GM03348 (cell line): ENCODE data around the gene SRCIN1.

Source experiments
- DNase-seq: peaks from one replicate; pipeline ENCODE4 v3.0.0; 2012; ENCODE audit warnings: low spot score

Gene SRCIN1

DNA sequence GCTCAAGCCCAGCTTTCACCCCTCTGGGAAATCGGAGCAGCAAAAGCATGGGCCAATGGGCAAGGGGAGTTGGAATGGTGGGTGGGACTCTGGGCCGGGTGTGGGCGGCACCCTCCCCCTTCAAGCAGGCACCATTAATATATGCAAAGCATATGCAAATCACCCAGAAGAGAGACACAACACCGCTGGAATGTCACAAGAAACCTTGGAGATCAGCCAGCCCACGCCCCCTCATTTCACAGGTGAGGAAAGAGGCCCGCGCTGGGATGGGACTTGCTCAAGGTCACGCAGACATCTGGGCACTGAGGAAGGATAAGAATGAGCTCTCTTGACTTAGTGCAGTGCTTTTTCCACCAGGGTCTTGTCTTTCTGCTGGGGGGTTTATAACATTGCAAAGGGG lies 4.8 kb downstream of the SRCIN1 start:
- DNase-seq, result no peak

DNA sequence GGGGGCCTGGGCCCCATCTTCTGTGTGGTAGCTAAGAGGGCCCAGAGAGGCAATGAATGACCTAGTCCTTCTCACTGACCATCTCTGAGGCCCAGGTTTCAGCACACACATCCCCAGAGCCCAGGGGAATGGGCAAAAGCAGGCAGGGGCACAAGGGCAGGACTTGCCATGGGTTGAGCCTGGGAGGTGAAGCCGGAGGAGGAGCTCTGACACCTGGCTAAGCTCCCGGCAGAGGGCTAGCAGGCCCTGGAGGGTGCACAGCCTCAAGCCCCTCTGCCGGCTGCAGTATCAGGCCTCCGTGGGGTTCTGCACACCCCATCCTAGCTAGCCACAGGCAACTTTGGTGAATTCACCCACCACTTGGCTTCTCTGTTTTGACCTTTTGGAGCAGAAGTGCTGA lies 5.3 kb downstream of the SRCIN1 start:
- DNase-seq, result no peak

DNA sequence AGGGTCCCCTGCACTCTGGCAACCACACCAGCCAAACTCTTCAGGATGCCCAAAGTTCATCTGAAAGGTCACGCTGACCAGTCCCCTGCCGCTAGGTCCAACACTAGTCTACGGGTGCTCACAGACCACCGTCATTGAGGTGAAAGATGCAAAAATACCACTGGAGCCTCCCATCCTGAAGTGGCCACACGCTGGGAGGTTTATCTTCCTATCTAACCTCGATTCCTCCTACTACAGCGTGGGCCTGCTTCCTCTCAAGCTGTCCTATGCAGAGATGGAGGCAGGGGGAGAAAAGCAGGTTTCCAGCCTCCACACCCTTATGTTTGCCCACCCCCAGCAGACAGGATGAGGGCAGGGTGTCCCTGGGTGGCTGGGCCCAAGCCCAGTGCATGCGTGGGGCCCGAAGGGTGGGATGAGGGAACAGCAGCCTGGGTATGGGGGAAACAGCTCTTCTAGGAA lies 6.3 kb downstream of the SRCIN1 start:
- no peak for DNase-seq

DNA sequence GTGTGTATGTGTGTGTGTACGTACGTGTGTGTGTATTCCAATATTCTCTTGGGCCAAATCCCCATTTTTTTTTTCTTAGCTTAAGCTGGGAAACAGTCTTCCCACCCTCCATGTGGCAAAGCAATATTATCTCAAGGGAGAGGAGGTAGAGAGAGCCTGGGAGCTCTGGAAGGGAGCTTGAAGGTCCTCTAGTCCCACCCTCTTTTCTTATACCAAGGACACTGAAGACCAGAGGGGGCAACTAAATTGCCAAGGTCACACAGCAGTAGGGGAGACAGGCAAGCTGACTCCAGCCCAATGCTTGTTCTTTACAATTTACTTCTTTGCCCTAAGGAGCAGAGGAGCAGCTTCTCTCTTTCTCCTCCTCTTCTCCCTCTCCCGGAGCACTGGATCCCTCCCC lies 6.8 kb downstream of the SRCIN1 start:
- DNase-seq, result no peak

GRCh38 chr17:38598536-38598935 lies 7.2 kb downstream of the SRCIN1 start:
- DNase-seq, result no peak

- DNase-seq, result no peak
Measured at GRCh38 chr17:38597375-38597774, 8.4 kb downstream of the SRCIN1 start.

- DNase-seq, result no peak
Measured at GRCh38 chr17:38596651-38597050, 9.1 kb downstream of the SRCIN1 start.

DNA sequence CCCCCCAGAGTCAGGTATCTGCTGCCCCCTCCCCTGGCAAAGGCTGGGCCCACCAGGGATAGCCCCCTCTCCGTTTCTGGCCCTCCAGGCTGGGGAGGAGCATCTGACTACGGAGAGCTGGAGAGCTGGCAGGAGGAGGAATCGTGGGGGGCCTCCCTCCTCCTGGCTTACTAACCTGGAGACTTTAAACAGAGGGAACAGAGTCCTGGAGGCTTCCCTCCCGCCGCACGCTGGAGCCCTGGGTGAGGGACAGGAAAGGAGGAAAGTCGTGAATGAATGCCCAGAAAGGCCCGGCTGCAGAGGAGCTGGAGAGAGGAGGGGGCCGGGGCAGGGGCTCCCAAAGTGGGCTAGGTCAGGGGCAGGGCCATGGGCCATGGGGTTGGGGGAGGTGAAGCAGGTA lies 9.9 kb downstream of the SRCIN1 start:
- DNase-seq, result no peak

GRCh38 chr17:38594152-38594551 lies 11.6 kb downstream of the SRCIN1 start:
- no peak for DNase-seq

GRCh38 chr17:38592487-38592886 lies 13.3 kb downstream of the SRCIN1 start:
- DNase-seq, result no peak

DNA sequence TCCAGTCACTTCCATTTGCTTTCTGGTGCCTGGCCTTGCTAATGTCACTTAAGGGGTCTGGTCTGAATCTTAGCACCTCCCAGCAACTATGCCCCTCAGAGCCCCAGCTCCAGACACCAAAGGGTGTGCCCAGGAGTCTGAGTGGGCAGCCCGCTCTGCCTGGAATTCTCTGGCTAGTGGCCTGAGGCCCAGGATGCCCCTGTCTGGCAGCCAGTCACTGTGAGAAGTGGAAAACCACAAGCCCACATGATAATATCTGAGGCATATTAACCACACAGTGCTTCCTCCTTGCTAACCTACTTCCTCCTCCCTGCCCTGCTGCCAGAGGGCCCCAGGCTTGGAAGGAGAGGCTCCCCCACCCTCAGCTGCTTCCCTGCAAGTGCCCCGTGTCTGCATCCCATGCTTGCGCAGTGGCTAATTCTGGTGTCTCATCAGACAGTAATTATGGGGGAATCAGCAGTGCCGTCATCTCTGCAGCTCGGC lies 14.0 kb downstream of the SRCIN1 start:
- peak; percentile 73 for DNase-seq

GRCh38 chr17:38590988-38591758 lies 14.6 kb downstream of the SRCIN1 start:
- DNase-seq, result no peak

DNA sequence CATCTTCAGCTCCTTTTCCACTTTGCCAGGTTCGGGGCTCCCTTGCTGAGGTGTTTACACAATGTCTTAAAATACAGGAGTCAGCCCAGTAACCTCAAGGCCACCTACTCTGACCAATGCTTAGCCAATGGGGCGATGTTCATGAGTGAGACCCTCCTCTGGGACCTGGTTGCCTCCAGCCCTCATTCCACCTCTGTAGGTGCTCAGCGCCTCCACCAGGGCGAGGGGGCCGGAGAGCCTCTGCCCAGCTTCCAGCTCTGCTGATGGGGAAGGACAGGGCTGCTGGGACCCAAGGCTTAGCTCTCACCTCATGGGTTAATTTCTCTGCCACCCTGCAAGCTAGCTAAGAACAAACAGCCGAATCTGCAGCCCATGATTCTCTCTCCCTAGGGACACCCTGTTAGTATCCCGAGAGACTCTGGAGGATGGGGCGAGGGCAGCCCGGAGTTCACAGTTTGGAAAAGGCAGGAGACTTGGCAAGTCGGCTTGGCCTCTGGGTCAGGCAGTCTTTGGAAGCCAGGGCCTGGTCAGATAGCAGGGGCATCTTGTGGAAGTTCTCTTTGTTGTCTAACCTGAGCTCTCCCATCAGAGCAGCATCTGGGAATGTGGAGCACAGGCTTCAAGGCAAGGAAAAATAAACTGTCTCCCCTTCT lies 16.2 kb downstream of the SRCIN1 start:
- DNase-seq, result no peak

DNA sequence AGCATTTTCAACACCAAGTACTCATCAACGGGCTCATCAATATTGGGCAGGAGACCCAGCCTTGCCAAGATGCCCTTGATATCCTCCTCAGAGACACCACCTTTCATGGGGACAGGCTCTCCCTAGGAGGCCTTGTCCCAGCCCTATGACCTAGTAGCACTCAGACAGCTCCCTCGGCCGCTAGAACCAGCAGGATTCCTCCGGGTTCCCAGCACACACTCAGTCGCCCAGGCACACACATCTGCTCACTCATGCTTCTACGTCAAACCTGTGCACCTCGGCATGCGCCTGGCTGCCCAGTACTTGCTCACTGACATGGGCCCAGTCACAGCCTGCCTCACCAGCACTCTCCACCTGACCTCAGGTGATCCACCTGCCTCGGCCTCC lies 17.0 kb downstream of the SRCIN1 start:
- DNase-seq, result no peak

GRCh38 chr17:38587947-38588787 lies 17.6 kb downstream of the SRCIN1 start:
- no peak for DNase-seq

DNA sequence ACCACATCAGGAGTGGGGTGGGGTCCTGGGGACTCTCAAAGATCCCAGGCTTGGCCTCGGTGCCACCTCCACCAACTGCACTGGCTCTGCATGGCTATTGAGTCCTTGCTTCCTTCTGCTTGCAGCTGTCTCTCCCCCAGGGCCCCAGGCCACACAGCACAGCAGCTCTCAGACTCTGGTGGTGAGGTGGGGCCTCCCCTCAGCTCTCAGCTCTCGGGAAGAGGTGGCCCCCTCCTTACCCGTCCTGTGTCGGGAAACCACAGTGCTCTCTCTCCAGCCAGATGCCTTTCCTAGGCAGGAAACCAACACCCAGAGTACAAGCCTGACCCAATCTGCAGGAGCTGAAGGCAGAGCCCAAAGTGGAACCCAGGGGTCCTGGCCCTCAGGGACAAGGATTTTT lies 18.5 kb downstream of the SRCIN1 start:
- DNase-seq, result no peak

DNA sequence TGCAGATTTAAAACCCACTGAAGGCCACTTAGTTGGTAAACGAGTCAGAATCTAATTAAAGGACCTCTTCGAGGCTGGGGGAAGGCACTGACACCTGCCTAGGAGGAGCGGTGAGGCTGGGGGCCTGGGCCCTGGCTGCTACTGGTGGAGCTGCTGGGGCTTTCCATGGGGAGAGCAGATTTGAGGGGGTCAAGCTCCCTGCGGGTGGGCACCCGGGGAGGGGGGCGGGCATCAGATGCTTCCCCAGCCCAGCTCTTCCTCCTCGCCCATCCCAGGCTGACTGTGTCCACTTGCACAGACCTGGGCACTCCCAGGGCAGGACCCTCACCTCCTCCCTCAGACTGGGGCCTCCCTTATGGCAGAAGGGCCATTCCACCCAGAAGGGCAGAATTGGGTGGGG lies 19.0 kb downstream of the SRCIN1 start:
- DNase-seq, result no peak

GRCh38 chr17:38585918-38586529 lies 19.7 kb downstream of the SRCIN1 start:
- DNase-seq, result no peak

DNA sequence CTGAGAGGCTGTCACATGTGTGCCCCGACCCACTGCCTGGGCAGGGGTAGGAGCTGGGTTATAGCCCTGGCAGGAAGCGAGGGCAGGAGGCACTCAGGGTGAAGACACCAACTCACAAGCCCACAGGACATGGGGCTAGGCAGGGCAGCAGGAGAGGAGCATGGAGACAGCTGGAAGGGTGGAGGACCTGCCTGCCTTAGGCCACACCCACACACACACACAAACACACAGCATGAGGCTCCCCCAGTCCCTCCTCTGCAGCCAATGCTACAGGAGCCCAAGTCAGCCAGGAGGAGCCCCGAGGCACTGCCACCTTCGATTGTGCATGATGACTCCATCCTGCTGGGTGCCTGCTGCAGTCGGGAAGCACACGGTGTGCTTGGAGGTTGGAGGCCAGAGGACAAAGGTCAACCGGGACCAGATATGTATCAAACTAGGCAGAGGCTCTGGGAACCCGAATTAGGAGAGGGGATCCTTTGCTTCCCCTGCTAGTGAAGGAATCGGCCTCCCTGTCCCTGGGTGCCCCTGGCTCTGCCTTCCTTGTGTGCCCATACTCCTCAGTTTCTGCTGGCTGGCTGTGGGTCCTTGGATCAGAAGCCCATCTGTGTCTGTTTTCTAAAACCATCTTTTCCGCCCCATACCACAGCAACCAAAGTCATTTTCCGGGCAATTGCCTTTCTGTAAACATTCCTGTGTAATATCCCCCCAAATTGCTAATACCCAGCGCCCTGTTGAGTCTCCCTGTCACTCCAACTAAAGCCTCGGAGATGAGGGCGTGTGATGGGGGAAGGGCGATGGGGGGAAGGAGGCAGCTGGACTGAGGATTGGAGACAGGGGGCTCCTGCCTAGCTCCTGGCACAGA lies 20.5 kb downstream of the SRCIN1 start:
- no peak for DNase-seq

- DNase-seq, result peak; percentile 91
Measured at GRCh38 chr17:38584350-38584925, 21.3 kb downstream of the SRCIN1 start.

- DNase-seq, result no peak
Measured at GRCh38 chr17:38583828-38584349, 21.9 kb downstream of the SRCIN1 start.
